Natural killer cell (primary cell): ENCODE measurements around the gene SURF4. TPM values are rescaled to one million over a fixed set of nuclear protein-coding genes. Genes with fewer than 3 reads are reported as not detected.

Experiments used
- ATAC-seq, 3 donors: fragments of 150-1000 bp in 2 of 3; fragments of 200-7000 bp in 1 of 3; cut with Tn5 transposase; 1 replicate in 1 of 3; 2 replicates in 2 of 3; pipeline ENCODE4 v1.10.0; 2021; ENCODE audit warnings: mild to moderate bottlenecking in 2 of 3, moderate library complexity in 2 of 3
- DNase-seq, 2 donors: peaks; one replicate each; pipeline versions ENCODE4 v3.0.0 to v3.0.0-alpha.2; 2013 to 2021; ENCODE audit warnings: mixed read lengths in 1 of 2
- H3K27ac ChIP-seq: one replicate; pipeline ENCODE4 v1.5.1; 2013; ENCODE audit warnings: mild to moderate bottlenecking, low read length
- H3K27me3 ChIP-seq: one replicate; pipeline ENCODE4 v1.6.1; 2013; ENCODE audit warnings: low read length; ENCODE audit not compliant: control insufficient read depth, insufficient read depth
- H3K36me3 ChIP-seq: one replicate; pipeline ENCODE4 v1.6.1; 2013; ENCODE audit warnings: low read length; ENCODE audit not compliant: control insufficient read depth, insufficient read depth
- H3K4me1 ChIP-seq: one replicate; pipeline ENCODE4 v1.6.1; 2013; ENCODE audit warnings: low read length; ENCODE audit not compliant: control insufficient read depth, insufficient read depth
- H3K4me3 ChIP-seq: one replicate; pipeline ENCODE4 v1.5.1; 2013; ENCODE audit warnings: low read length
- H3K9me3 ChIP-seq: one replicate; pipeline ENCODE4 v1.6.1; 2013; ENCODE audit warnings: low read length; ENCODE audit not compliant: control insufficient read depth, insufficient read depth
- H3K27ac Mint-ChIP-seq, 2 donors: one replicate each; pipeline ENCODE4 v1.8.0; 2022; ENCODE audit warnings: mild to moderate bottlenecking in 2 of 2, mixed read lengths in 2 of 2, moderate library complexity in 1 of 2
- H3K27me3 Mint-ChIP-seq, 2 donors: one replicate each; pipeline ENCODE4 v1.8.0; 2022; ENCODE audit warnings: low read depth in 2 of 2, mixed read lengths in 2 of 2
- H3K36me3 Mint-ChIP-seq: one replicate; pipeline ENCODE4 v1.8.0; 2022; ENCODE audit warnings: mixed read lengths
- H3K4me1 Mint-ChIP-seq, 2 donors: one replicate each; pipeline ENCODE4 v1.8.0; 2022; ENCODE audit warnings: mixed read lengths in 2 of 2
- H3K4me3 Mint-ChIP-seq: one replicate; pipeline ENCODE4 v1.8.0; 2022; ENCODE audit warnings: mild to moderate bottlenecking, moderate library complexity, mixed read lengths
- H3K9me3 Mint-ChIP-seq, 2 donors: one replicate each; pipeline ENCODE4 v1.8.0; 2022; ENCODE audit warnings: mixed read lengths in 2 of 2
- WGBS: methylation state at CpG from one replicate; pipeline ENCODE4 v1.1.7; 2013; ENCODE audit warnings: missing lambda C conversion rate; ENCODE audit not compliant: insufficient coverage; 5-methylcytosine and 5-hydroxymethylcytosine counted together
- intact Hi-C: fragments of 100-400 bp; cut with micrococcal nuclease; formaldehyde crosslinking; loops from one replicate; pipeline ENCODE4 v1.14.2; 2022
- total RNA-seq, 4 donors: library from RNA; stranded (reverse); fragments of 120-200 nt in 1 of 4; gene quantifications; one replicate each; pipeline versions ENCODE4 v1.2.3 to v1.2.4, GENCODE V29; 2013 to 2022
- TF ChIP-seq, protein P1 (sequence below): fragments of 200-600 bp; IDR thresholded peaks from one replicate; pipeline ENCODE4 v1.8.0; 2022; ENCODE audit warnings: antibody characterized with exemption

The SURF4 gene
- total RNA-seq, 3 donors from 2014 or later (not counting 1 experiment from before 2014, with no cell fraction given) = 111 to 135 (median 114) TPM

- Mint-ChIP-seq H3K4me3 (no peak overlapping the region), H3K4me1 (peaks cover 0 to 5% of the 10 kb centered on the region in 2 donors), H3K27ac (no peak overlapping the region), H3K36me3 (no peaks in the 10 kb centered on the region), H3K27me3 (no peaks in the 10 kb centered on the region), H3K9me3 (no peaks in the 10 kb centered on the region)
- Histone ChIP-seq H3K4me1 (no peaks in the 10 kb centered on the region), H3K4me3 (no peak overlapping the region), H3K27ac (no peak overlapping the region), H3K36me3 (peaks cover 23% of the 10 kb centered on the region), H3K9me3 (no peaks in the 10 kb centered on the region), H3K27me3 (no peaks in the 10 kb centered on the region)
- intact Hi-C loops = no loop called here
- TF ChIP-seq, protein P1, sequence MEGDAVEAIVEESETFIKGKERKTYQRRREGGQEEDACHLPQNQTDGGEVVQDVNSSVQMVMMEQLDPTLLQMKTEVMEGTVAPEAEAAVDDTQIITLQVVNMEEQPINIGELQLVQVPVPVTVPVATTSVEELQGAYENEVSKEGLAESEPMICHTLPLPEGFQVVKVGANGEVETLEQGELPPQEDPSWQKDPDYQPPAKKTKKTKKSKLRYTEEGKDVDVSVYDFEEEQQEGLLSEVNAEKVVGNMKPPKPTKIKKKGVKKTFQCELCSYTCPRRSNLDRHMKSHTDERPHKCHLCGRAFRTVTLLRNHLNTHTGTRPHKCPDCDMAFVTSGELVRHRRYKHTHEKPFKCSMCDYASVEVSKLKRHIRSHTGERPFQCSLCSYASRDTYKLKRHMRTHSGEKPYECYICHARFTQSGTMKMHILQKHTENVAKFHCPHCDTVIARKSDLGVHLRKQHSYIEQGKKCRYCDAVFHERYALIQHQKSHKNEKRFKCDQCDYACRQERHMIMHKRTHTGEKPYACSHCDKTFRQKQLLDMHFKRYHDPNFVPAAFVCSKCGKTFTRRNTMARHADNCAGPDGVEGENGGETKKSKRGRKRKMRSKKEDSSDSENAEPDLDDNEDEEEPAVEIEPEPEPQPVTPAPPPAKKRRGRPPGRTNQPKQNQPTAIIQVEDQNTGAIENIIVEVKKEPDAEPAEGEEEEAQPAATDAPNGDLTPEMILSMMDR = no peak
- DNase-seq = no peak
- no peak for ATAC-seq
- WGBS = 79% methylated on average over 5 of the region's 6 CpGs
Measured at GRCh38 chr9:133401588-133401987, 25.7 kb upstream of the SURF4 start.

DNA sequence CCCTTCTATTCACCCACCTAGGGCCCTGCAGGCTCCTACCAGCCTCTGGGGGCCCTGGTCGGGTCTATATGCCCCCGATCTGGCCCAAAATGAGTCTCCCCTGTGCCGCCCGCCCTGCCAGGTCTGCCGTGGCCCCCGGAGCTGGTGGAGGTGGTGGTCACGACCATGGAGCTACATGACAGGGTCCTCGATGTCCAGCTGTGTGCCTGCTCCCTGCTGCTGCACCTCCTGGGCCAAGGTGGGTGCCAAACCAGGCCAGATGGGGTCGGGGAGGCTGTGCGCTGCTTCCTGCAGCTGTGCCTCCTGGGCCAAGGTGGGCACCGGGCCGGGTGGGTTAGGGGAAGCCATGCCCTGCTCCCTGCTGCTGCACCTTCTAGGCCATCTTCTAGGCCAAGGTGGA, 24.4 kb upstream of the SURF4 start:
- DNase-seq = no peak

DNA sequence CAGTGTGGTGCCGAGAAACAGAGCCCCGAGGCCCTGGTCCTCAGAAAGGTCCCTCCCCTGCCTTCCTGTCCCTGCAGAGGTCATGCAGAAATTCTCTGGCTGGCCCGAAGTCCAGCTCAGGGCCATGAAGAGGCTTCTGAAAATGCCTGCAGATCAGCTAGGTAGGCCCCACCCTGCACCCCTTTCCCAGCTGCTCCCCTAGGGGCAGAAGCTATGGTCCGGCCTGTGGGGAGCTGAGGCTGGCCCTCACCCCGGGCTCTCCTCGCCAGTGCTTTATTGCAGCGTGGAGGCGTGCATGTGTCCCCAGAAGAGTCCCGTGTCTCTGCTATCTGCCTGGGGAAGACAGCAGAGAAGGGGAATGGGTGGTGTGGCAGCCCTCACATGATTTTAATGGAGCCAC, 22.0 kb upstream of the SURF4 start:
- no peaks in the 10 kb centered on the region for H3K36me3 Mint-ChIP-seq
- ATAC-seq = no peak
- no peaks in the 10 kb centered on the region for H3K27me3 Mint-ChIP-seq
- peaks cover 3% of the 10 kb centered on the region for H3K36me3 ChIP-seq
- H3K27ac Mint-ChIP-seq = no peak overlapping the region
- TF ChIP-seq, protein P1 = no peak
- H3K27me3 ChIP-seq = no peaks in the 10 kb centered on the region
- intact Hi-C loops = no loop called here
- no peaks in the 10 kb centered on the region for H3K9me3 ChIP-seq
- no peaks in the 10 kb centered on the region for H3K4me1 ChIP-seq
- DNase-seq = no peak
- no peaks in the 10 kb centered on the region for H3K9me3 Mint-ChIP-seq
- 84% methylated on average over 9 of the region's 9 CpGs for WGBS
- no peak overlapping the region for H3K4me3 Mint-ChIP-seq
- no peaks in the 10 kb centered on the region for H3K4me1 Mint-ChIP-seq
- no peak overlapping the region for H3K4me3 ChIP-seq
- H3K27ac ChIP-seq = no peak overlapping the region

More for the DNA sequence above, 24.4 kb upstream of the SURF4 start:
- Histone ChIP-seq H3K9me3 (no peaks in the 10 kb centered on the region), H3K4me1 (no peaks in the 10 kb centered on the region), H3K27me3 (no peaks in the 10 kb centered on the region), H3K36me3 (peaks cover 12% of the 10 kb centered on the region), H3K4me3 (no peak overlapping the region), H3K27ac (no peak overlapping the region)
- TF ChIP-seq, protein P1 = no peak
- no peak for ATAC-seq
- H3K36me3 Mint-ChIP-seq = no peaks in the 10 kb centered on the region
- intact Hi-C loops = no loop called here
- no peak overlapping the region for H3K4me3 Mint-ChIP-seq
- H3K9me3 Mint-ChIP-seq = no peaks in the 10 kb centered on the region
- H3K27ac Mint-ChIP-seq = no peak overlapping the region
- H3K4me1 Mint-ChIP-seq = peaks cover 0 to 5% of the 10 kb centered on the region in 2 donors
- no peaks in the 10 kb centered on the region for H3K27me3 Mint-ChIP-seq
- 92% methylated on average over 12 of the region's 12 CpGs for WGBS

GRCh38 chr9:133397370-133397769, 21.5 kb upstream of the SURF4 start:
- WGBS = 85% methylated on average over 6 of the region's 6 CpGs
- Mint-ChIP-seq H3K27ac (no peak overlapping the region), H3K9me3 (no peaks in the 10 kb centered on the region), H3K36me3 (no peaks in the 10 kb centered on the region), H3K4me1 (no peaks in the 10 kb centered on the region), H3K4me3 (no peak overlapping the region), H3K27me3 (peaks cover 0 to 1% of the 10 kb centered on the region in 2 donors)
- Histone ChIP-seq H3K27ac (no peak overlapping the region), H3K4me3 (no peak overlapping the region), H3K9me3 (no peaks in the 10 kb centered on the region), H3K27me3 (no peaks in the 10 kb centered on the region), H3K4me1 (no peaks in the 10 kb centered on the region), H3K36me3 (peaks cover under 1% of the 10 kb centered on the region)
- DNase-seq (no peak), ATAC-seq (no peak)
- TF ChIP-seq, protein P1 = no peak
- intact Hi-C loops = no loop called here
